ENCODE measurements around the gene OXT. TPM values are rescaled to one million over a fixed set of nuclear protein-coding genes. Genes with fewer than 3 reads are reported as not detected.
"Not testable (repeated sequence)": the region's sequence is repeated elsewhere in the genome, so short reads cannot be mapped to it uniquely, and the experiment has no call there.

Gene OXT
- total RNA-seq, result not detected

GRCh38 chr20:3071610-3072529 lies at the start of gene OXT:
OXT (plus strand) TSS chr20:3071620; CDS start chr20:3071656, 36 bp downstream.
- ChIA-PET POLR2A (interaction anchor here (1.0 kb wide), 1 partner anchor 88 kb away, joined by 3 read pairs; the partner anchor contains the start of genes FASTKD5 and UBOX5), CTCF (interaction anchor here (1.0 kb wide), 1 partner anchor 19 kb away, joined by 3 read pairs; no protein-coding TSS in a partner anchor)
- H3K36me3 Mint-ChIP-seq (ENCODE audit: low read depth), result no peaks in the 10 kb centered on the region
- peaks cover 22% of the 10 kb centered on the region for H3K4me1 Mint-ChIP-seq (ENCODE audit: low read depth)
- peaks cover 24% of the 10 kb centered on the region for H3K27me3 Mint-ChIP-seq (ENCODE audit: low read depth)
- no peak within 1 kb of the TSS for H3K27ac Mint-ChIP-seq
- H3K4me3 Mint-ChIP-seq, result peak within 1 kb of the TSS; percentile 60
- ATAC-seq (peak; percentile 80), DNase-seq (peak; percentile 67)
- no peaks in the 10 kb centered on the region for H3K9me3 Mint-ChIP-seq (ENCODE audit: insufficient read depth)

GRCh38 chr20:3021777-3022176 lies 49.6 kb upstream of the OXT start:
- ATAC-seq (no peak), DNase-seq (no peak)
- H3K9me3 Mint-ChIP-seq (ENCODE audit: insufficient read depth), result no peaks in the 10 kb centered on the region
- H3K27ac Mint-ChIP-seq, result no peak overlapping the region
- ChIA-PET POLR2A (no interaction called here), CTCF (no interaction called here)
- H3K4me1 Mint-ChIP-seq (ENCODE audit: low read depth), result no peaks in the 10 kb centered on the region
- no peaks in the 10 kb centered on the region for H3K27me3 Mint-ChIP-seq (ENCODE audit: low read depth)
- H3K36me3 Mint-ChIP-seq (ENCODE audit: low read depth), result peaks cover 43% of the 10 kb centered on the region
- no peak overlapping the region for H3K4me3 Mint-ChIP-seq

GRCh38 chr20:3022559-3023490 lies 48.6 kb upstream of the OXT start:
- POLR2A ChIA-PET; CTCF ChIA-PET; H3K9me3 Mint-ChIP-seq (ENCODE audit: insufficient read depth); H3K27me3 Mint-ChIP-seq (ENCODE audit: low read depth); H3K4me3 Mint-ChIP-seq; ATAC-seq; H3K4me1 Mint-ChIP-seq (ENCODE audit: low read depth); DNase-seq; H3K27ac Mint-ChIP-seq: not testable (repeated sequence)
- H3K36me3 Mint-ChIP-seq (ENCODE audit: low read depth), result peaks cover 39% of the 10 kb centered on the region

- ATAC-seq, result no peak
- CTCF ChIA-PET, result no interaction called here
- no peaks in the 10 kb centered on the region for H3K9me3 Mint-ChIP-seq (ENCODE audit: insufficient read depth)
- H3K27me3 Mint-ChIP-seq (ENCODE audit: low read depth), result no peaks in the 10 kb centered on the region
- H3K36me3 Mint-ChIP-seq (ENCODE audit: low read depth), result peaks cover 40% of the 10 kb centered on the region
- DNase-seq, result no peak
- H3K27ac Mint-ChIP-seq, result no peak overlapping the region
- POLR2A ChIA-PET, result no interaction called here
- H3K4me1 Mint-ChIP-seq (ENCODE audit: low read depth), result no peaks in the 10 kb centered on the region
- H3K4me3 Mint-ChIP-seq, result no peak overlapping the region
Observed at GRCh38 chr20:3027987-3028386, 43.4 kb upstream of the OXT start.

- CTCF ChIA-PET, result interaction anchor here (2.2 kb wide), 1 partner anchor 22 kb away, joined by 7 read pairs; no protein-coding TSS in a partner anchor
- POLR2A ChIA-PET, result no interaction called here
- Mint-ChIP-seq H3K4me3 (no peak overlapping the region), H3K27ac (no peak overlapping the region), H3K4me1 (ENCODE audit: low read depth) (no peaks in the 10 kb centered on the region), H3K9me3 (ENCODE audit: insufficient read depth) (no peaks in the 10 kb centered on the region), H3K36me3 (ENCODE audit: low read depth) (peaks cover 37% of the 10 kb centered on the region), H3K27me3 (ENCODE audit: low read depth) (no peaks in the 10 kb centered on the region)
- DNase-seq, result no peak
- ATAC-seq, result no peak
Observed at GRCh38 chr20:3031524-3032147, 39.8 kb upstream of the OXT start.

- CTCF ChIA-PET, result no interaction called here
- Mint-ChIP-seq H3K4me3 (no peak overlapping the region), H3K27me3 (ENCODE audit: low read depth) (no peaks in the 10 kb centered on the region), H3K36me3 (ENCODE audit: low read depth) (peaks cover 29% of the 10 kb centered on the region), H3K27ac (no peak overlapping the region), H3K4me1 (ENCODE audit: low read depth) (no peaks in the 10 kb centered on the region), H3K9me3 (ENCODE audit: insufficient read depth) (no peaks in the 10 kb centered on the region)
- POLR2A ChIA-PET, result no interaction called here
- DNase-seq, result no peak
- ATAC-seq, result no peak
Observed at GRCh38 chr20:3032624-3033023, 38.8 kb upstream of the OXT start.

GRCh38 chr20:3037654-3038053 lies 33.8 kb upstream of the OXT start:
- no peaks in the 10 kb centered on the region for H3K9me3 Mint-ChIP-seq (ENCODE audit: insufficient read depth)
- H3K4me3 Mint-ChIP-seq, result no peak overlapping the region
- ATAC-seq (no peak), DNase-seq (no peak)
- H3K36me3 Mint-ChIP-seq (ENCODE audit: low read depth), result peaks cover 38% of the 10 kb centered on the region
- peaks cover 20% of the 10 kb centered on the region for H3K4me1 Mint-ChIP-seq (ENCODE audit: low read depth)
- H3K27me3 Mint-ChIP-seq (ENCODE audit: low read depth), result no peaks in the 10 kb centered on the region
- POLR2A ChIA-PET, result no interaction called here
- CTCF ChIA-PET, result no interaction called here
- H3K27ac Mint-ChIP-seq, result no peak overlapping the region

GRCh38 chr20:3038454-3038853 lies 33.0 kb upstream of the OXT start:
- ATAC-seq, result no peak
- Mint-ChIP-seq H3K27me3 (ENCODE audit: low read depth) (no peaks in the 10 kb centered on the region), H3K9me3 (ENCODE audit: insufficient read depth) (no peaks in the 10 kb centered on the region), H3K4me1 (ENCODE audit: low read depth) (peaks cover 20% of the 10 kb centered on the region), H3K27ac (no peak overlapping the region), H3K36me3 (ENCODE audit: low read depth) (peaks cover 38% of the 10 kb centered on the region), H3K4me3 (no peak overlapping the region)
- no peak for DNase-seq
- POLR2A ChIA-PET, result no interaction called here
- CTCF ChIA-PET, result no interaction called here

GRCh38 chr20:3039426-3039825 lies 32.0 kb upstream of the OXT start:
- Mint-ChIP-seq H3K27me3 (ENCODE audit: low read depth) (no peaks in the 10 kb centered on the region), H3K9me3 (ENCODE audit: insufficient read depth) (no peaks in the 10 kb centered on the region), H3K4me3 (no peak overlapping the region), H3K27ac (peak overlapping the region; percentile 70), H3K4me1 (ENCODE audit: low read depth) (peaks cover 20% of the 10 kb centered on the region), H3K36me3 (ENCODE audit: low read depth) (peaks cover 36% of the 10 kb centered on the region)
- ATAC-seq, result no peak
- CTCF ChIA-PET, result no interaction called here
- no peak for DNase-seq
- POLR2A ChIA-PET, result no interaction called here

- ChIA-PET POLR2A (no interaction called here), CTCF (no interaction called here)
- DNase-seq (no peak), ATAC-seq (no peak)
- Mint-ChIP-seq H3K4me3 (no peak overlapping the region), H3K9me3 (ENCODE audit: insufficient read depth) (no peaks in the 10 kb centered on the region), H3K27ac (peak overlapping the region; percentile 70), H3K27me3 (ENCODE audit: low read depth) (no peaks in the 10 kb centered on the region), H3K4me1 (ENCODE audit: low read depth) (peaks cover 23% of the 10 kb centered on the region), H3K36me3 (ENCODE audit: low read depth) (peaks cover 32% of the 10 kb centered on the region)
Observed at GRCh38 chr20:3040086-3040485, 31.3 kb upstream of the OXT start.

GRCh38 chr20:3041854-3042409 lies 29.5 kb upstream of the OXT start:
- Mint-ChIP-seq H3K27ac (no peak overlapping the region), H3K36me3 (ENCODE audit: low read depth) (peaks cover 26% of the 10 kb centered on the region), H3K4me1 (ENCODE audit: low read depth) (peaks cover 31% of the 10 kb centered on the region), H3K9me3 (ENCODE audit: insufficient read depth) (no peaks in the 10 kb centered on the region), H3K27me3 (ENCODE audit: low read depth) (no peaks in the 10 kb centered on the region), H3K4me3 (no peak overlapping the region)
- POLR2A ChIA-PET, result no interaction called here
- no peak for ATAC-seq
- CTCF ChIA-PET, result interaction anchor here (1.0 kb wide), 1 partner anchor 177 kb away, joined by 3 read pairs; no protein-coding TSS in a partner anchor
- DNase-seq, result no peak

Measured in activated CD8-positive, alpha-beta T cell treated with anti-CD3 and anti-CD28 coated beads, Interleukin-2, amount 10 ng/mL, durations not matched to agents 7 days and 5 days (primary cell).